ENCODE data around the gene MED17. TPM values are rescaled to one million over a fixed set of nuclear protein-coding genes. Genes with fewer than 3 reads are reported as not detected.

MED17 gene
- total RNA-seq, 1 donor from 2014 or later, result 40.0 TPM

DNA sequence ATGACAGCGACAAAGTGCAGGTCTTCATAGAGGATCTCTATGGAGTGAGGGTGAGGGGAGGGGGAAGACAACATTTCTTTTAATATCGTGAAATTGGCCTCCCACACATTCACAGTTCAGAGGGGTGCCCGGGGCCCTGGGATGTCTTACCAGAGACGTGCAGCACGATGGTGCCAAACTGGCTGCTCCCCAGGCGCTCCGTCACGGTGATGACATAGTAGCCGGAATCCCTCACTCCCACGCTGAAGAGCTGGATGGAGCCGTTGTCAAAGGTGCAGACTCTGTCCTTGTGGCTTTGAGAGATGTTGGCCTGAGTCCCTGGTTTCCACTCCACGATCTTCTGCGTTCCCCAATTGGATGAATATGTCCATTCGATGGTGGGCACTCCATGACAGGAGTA is 36.8 kb downstream of the MED17 start:
- H3K36me3 Mint-ChIP-seq (ENCODE audit: low read depth, unreplicated experiment), result no peaks in the 10 kb centered on the region
- H3K27ac Mint-ChIP-seq (ENCODE audit: unreplicated experiment), result no peak overlapping the region
- H4K20me1 ChIP-seq (ENCODE audit: insufficient read depth, low read length), result no peaks in the 10 kb centered on the region
- no peaks in the 10 kb centered on the region for H3K9me3 ChIP-seq (ENCODE audit: insufficient read depth, low read depth, low read length)
- H3K27ac ChIP-seq (ENCODE audit: low read depth, low read length), result no peak overlapping the region
- no peaks in the 10 kb centered on the region for H3K4me1 ChIP-seq (ENCODE audit: insufficient read depth, low read length)
- H3K4me2 ChIP-seq (ENCODE audit: low read length), result no peak overlapping the region
- peaks cover 2% of the 10 kb centered on the region for H3K36me3 ChIP-seq (ENCODE audit: insufficient read depth, low read length)
- H3K9me3 Mint-ChIP-seq (ENCODE audit: unreplicated experiment), result peaks cover 1% of the 10 kb centered on the region
- no peak overlapping the region for H2AFZ ChIP-seq (ENCODE audit: low read depth, low read length)
- H3K4me3 Mint-ChIP-seq (ENCODE audit: unreplicated experiment), result no peak overlapping the region
- FAIRE-seq (no peak), DNase-seq (ENCODE audit: low read depth) (no peak)
- no peaks in the 10 kb centered on the region for H3K79me2 ChIP-seq (ENCODE audit: insufficient read depth, low read length)
- H3K9ac ChIP-seq (ENCODE audit: low read length), result no peak overlapping the region
- TF ChIP-seq, protein P1, sequence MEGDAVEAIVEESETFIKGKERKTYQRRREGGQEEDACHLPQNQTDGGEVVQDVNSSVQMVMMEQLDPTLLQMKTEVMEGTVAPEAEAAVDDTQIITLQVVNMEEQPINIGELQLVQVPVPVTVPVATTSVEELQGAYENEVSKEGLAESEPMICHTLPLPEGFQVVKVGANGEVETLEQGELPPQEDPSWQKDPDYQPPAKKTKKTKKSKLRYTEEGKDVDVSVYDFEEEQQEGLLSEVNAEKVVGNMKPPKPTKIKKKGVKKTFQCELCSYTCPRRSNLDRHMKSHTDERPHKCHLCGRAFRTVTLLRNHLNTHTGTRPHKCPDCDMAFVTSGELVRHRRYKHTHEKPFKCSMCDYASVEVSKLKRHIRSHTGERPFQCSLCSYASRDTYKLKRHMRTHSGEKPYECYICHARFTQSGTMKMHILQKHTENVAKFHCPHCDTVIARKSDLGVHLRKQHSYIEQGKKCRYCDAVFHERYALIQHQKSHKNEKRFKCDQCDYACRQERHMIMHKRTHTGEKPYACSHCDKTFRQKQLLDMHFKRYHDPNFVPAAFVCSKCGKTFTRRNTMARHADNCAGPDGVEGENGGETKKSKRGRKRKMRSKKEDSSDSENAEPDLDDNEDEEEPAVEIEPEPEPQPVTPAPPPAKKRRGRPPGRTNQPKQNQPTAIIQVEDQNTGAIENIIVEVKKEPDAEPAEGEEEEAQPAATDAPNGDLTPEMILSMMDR (IDR thresholded peaks at IDR 0.05; ENCODE audit: insufficient read depth, low read depth, low read length), result no peak
- no peak for TF ChIP-seq EZH2 (IDR thresholded peaks at IDR 0.05; ENCODE audit: insufficient read depth, low read length)
- no peak overlapping the region for H3K4me3 ChIP-seq (ENCODE audit: insufficient read depth, low read depth, low read length)
- no peaks in the 10 kb centered on the region for H3K4me1 Mint-ChIP-seq (ENCODE audit: low read depth, unreplicated experiment)
- no peaks in the 10 kb centered on the region for H3K27me3 Mint-ChIP-seq (ENCODE audit: low read depth, unreplicated experiment)
- no peaks in the 10 kb centered on the region for H3K27me3 ChIP-seq (ENCODE audit: insufficient read depth, low read length)

DNA sequence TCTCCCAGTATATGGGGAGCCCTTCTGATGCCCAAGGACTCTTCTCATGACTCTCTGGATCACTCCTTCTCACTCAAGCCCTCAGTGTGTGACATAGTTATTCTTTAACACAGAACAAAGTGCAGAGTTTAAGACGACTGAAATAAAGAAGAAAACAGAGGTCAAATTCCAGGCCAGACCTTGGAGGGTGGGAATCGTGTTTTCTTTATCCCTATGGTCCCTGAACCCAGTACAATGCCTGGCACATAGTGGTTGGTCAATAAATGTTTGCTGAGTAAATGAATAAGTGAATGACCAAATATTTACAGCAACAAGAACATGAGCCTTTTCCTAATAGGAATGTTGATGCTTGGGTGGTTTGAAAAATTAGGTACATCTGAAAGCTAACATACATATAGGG is 37.5 kb downstream of the MED17 start:
- no peaks in the 10 kb centered on the region for H3K27me3 Mint-ChIP-seq (ENCODE audit: low read depth, unreplicated experiment)
- Histone ChIP-seq H3K4me2 (ENCODE audit: low read length) (no peak overlapping the region), H2AFZ (ENCODE audit: low read depth, low read length) (no peak overlapping the region), H4K20me1 (ENCODE audit: insufficient read depth, low read length) (no peaks in the 10 kb centered on the region), H3K4me1 (ENCODE audit: insufficient read depth, low read length) (no peaks in the 10 kb centered on the region), H3K9me3 (ENCODE audit: insufficient read depth, low read depth, low read length) (no peaks in the 10 kb centered on the region), H3K36me3 (ENCODE audit: insufficient read depth, low read length) (peaks cover 2% of the 10 kb centered on the region), H3K4me3 (ENCODE audit: insufficient read depth, low read depth, low read length) (no peak overlapping the region), H3K79me2 (ENCODE audit: insufficient read depth, low read length) (no peaks in the 10 kb centered on the region), H3K9ac (ENCODE audit: low read length) (no peak overlapping the region), H3K27me3 (ENCODE audit: insufficient read depth, low read length) (no peaks in the 10 kb centered on the region), H3K27ac (ENCODE audit: low read depth, low read length) (no peak overlapping the region)
- DNase-seq (ENCODE audit: low read depth) (no peak), FAIRE-seq (no peak)
- no peak for TF ChIP-seq EZH2 (IDR thresholded peaks at IDR 0.05; ENCODE audit: insufficient read depth, low read length)
- TF ChIP-seq, protein P1 (IDR thresholded peaks at IDR 0.05; ENCODE audit: insufficient read depth, low read depth, low read length), result no peak
- no peak overlapping the region for H3K27ac Mint-ChIP-seq (ENCODE audit: unreplicated experiment)
- no peaks in the 10 kb centered on the region for H3K4me1 Mint-ChIP-seq (ENCODE audit: low read depth, unreplicated experiment)
- H3K36me3 Mint-ChIP-seq (ENCODE audit: low read depth, unreplicated experiment), result no peaks in the 10 kb centered on the region
- no peak overlapping the region for H3K4me3 Mint-ChIP-seq (ENCODE audit: unreplicated experiment)
- peaks cover 1% of the 10 kb centered on the region for H3K9me3 Mint-ChIP-seq (ENCODE audit: unreplicated experiment)

DNA sequence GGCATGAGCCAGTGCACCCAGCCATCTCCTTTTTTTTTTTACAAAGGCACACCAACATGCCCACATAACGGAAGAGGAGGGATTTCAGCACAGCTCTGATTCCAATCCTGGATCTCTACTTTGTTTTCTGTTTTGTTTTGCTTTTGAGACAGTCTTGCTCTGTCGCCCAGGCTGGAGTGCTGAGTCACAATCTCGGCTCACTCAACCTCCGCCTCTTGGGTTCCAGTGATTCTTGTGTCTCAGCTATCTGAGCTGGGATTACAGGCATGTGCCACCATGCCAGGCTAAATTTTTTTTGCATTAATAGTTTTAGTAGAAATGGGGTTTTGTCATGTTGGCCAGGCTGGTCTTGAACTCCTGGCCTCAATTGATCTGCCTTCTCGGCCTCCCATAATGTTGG is 38.3 kb downstream of the MED17 start:
- H3K4me3 Mint-ChIP-seq (ENCODE audit: unreplicated experiment), result no peak overlapping the region
- Histone ChIP-seq H3K79me2 (ENCODE audit: insufficient read depth, low read length) (no peaks in the 10 kb centered on the region), H3K4me2 (ENCODE audit: low read length) (no peak overlapping the region), H3K36me3 (ENCODE audit: insufficient read depth, low read length) (no peaks in the 10 kb centered on the region), H4K20me1 (ENCODE audit: insufficient read depth, low read length) (no peaks in the 10 kb centered on the region), H3K4me1 (ENCODE audit: insufficient read depth, low read length) (no peaks in the 10 kb centered on the region), H3K4me3 (ENCODE audit: insufficient read depth, low read depth, low read length) (no peak overlapping the region), H3K27me3 (ENCODE audit: insufficient read depth, low read length) (no peaks in the 10 kb centered on the region), H3K9ac (ENCODE audit: low read length) (no peak overlapping the region), H3K9me3 (ENCODE audit: insufficient read depth, low read depth, low read length) (no peaks in the 10 kb centered on the region), H3K27ac (ENCODE audit: low read depth, low read length) (no peak overlapping the region), H2AFZ (ENCODE audit: low read depth, low read length) (no peak overlapping the region)
- TF ChIP-seq EZH2 (IDR thresholded peaks at IDR 0.05; ENCODE audit: insufficient read depth, low read length), result no peak
- TF ChIP-seq, protein P1 (IDR thresholded peaks at IDR 0.05; ENCODE audit: insufficient read depth, low read depth, low read length), result no peak
- no peaks in the 10 kb centered on the region for H3K4me1 Mint-ChIP-seq (ENCODE audit: low read depth, unreplicated experiment)
- FAIRE-seq, result no peak
- H3K27ac Mint-ChIP-seq (ENCODE audit: unreplicated experiment), result no peak overlapping the region
- H3K36me3 Mint-ChIP-seq (ENCODE audit: low read depth, unreplicated experiment), result no peaks in the 10 kb centered on the region
- no peak for DNase-seq (ENCODE audit: low read depth)
- H3K9me3 Mint-ChIP-seq (ENCODE audit: unreplicated experiment), result peaks cover 1% of the 10 kb centered on the region
- H3K27me3 Mint-ChIP-seq (ENCODE audit: low read depth, unreplicated experiment), result no peaks in the 10 kb centered on the region

Measured in astrocyte (in vitro differentiated cells and primary cell).